ENCODE results near the gene DHRS3.
"Not testable (repeated sequence)": the region's sequence is repeated elsewhere in the genome, so short reads cannot be mapped to it uniquely, and the experiment has no call there.

The DHRS3 gene

GRCh38 chr1:12536023-12536639 lies 81.9 kb downstream of the DHRS3 start:
- DNase-seq, result no peak

- DNase-seq, result no peak
Observed at GRCh38 chr1:12532405-12533315, 85.3 kb downstream of the DHRS3 start.

DNA sequence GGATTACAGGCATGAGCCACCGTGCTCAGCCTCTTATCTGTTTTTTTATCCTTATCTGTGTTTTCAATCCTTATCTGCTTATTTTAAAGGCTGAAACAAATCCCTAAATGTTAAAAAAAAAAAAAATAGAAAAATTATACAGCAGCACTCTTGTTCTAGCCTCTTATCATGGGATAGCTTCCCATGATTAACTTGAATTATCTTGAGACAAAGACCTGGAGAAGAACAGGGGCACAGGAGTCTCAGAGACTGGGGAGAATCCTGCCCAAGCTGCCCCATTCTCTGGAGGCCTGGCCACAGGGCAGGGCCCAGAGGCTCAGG lies 86.9 kb downstream of the DHRS3 start:
- DNase-seq, result no peak

GRCh38 chr1:12530462-12531178 lies 87.4 kb downstream of the DHRS3 start:
- no peak for DNase-seq

GRCh38 chr1:12529640-12530174 lies 88.3 kb downstream of the DHRS3 start:
- no peak for DNase-seq

GRCh38 chr1:12528021-12528852 lies 89.8 kb downstream of the DHRS3 start:
- no peak for DNase-seq

DNA sequence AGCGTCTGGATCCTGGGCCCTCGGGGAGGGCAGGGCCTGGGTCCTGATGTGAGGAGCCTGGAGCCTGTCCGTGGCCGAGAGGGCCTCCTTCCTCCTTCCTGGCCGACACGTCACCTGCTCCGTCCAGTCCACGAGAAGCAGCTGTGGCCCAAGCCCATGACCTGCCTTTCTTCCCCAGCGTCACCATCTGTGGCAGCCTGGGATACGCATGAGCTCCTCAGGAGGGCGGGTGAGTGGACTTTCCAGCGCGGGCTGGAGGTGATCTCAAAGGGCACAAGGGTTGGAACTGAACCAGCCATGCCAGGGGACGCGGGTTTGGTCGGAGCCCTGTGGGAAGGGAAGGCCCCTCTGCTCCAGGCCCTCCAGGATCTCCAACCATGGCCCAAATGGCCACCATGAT lies 90.4 kb downstream of the DHRS3 start:
- DNase-seq, result no peak

GRCh38 chr1:12525311-12526181 lies 92.5 kb downstream of the DHRS3 start:
- no peak for DNase-seq

GRCh38 chr1:12524266-12524665 lies 93.7 kb downstream of the DHRS3 start:
- DNase-seq, result no peak

- DNase-seq, result not testable (repeated sequence)
Observed at GRCh38 chr1:12522780-12523179, 95.2 kb downstream of the DHRS3 start.

DNA sequence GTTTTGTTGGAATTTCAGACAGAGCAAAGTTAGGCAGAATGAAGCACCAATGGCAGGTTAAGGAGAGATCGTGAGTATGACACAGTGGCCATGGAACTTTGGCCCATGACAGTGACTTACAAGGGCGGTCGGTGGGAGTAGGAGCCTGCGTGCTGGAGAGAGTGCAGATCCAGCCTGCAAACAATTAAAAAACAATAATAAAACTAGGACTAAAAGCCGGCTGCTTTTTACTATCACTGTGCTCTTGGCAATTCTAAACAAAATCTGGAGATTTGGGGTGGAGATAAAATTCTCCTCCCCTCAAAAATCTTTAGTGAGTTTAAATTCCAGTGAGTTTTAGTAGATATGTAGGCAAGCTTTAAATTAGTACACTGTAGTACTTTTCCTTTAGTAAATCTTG lies 96.9 kb downstream of the DHRS3 start:
- DNase-seq, result no peak

- no peak for DNase-seq
Observed at GRCh38 chr1:12519693-12520364, 98.2 kb downstream of the DHRS3 start.

- no peak for DNase-seq
Observed at GRCh38 chr1:12518931-12519692, 98.9 kb downstream of the DHRS3 start.

Measured in NCI-H774 (cell line).